NCI-H69 (cell line): ENCODE results near the gene CPSF4.
A peak's percentile ranks its signal among the peaks of the same experiment; 100 is the strongest.

Experiments used
- DNase-seq: peaks from one replicate; lab custom pipeline; 2025; lab: John Stamatoyannopoulos, UW

CPSF4 gene

GRCh38 chr7:99438573-99439480 is at the start of gene CPSF4, which contains the start of gene PTCD1:
CPSF4 (plus strand) TSS chr7:99438943; CDS start chr7:99439083, 140 bp downstream.
PTCD1 (minus strand) TSS chr7:99438798; CDS start chr7:99435242, 3,556 bp downstream.
- DNase-seq, result peak; percentile 97

GRCh38 chr7:99389772-99390171 is 49.0 kb upstream of the CPSF4 start:
- no peak for DNase-seq

- peak; percentile 20 for DNase-seq
Observed at GRCh38 chr7:99390941-99391602, 47.7 kb upstream of the CPSF4 start.

- peak; percentile 50 for DNase-seq
Observed at GRCh38 chr7:99392046-99392445, 46.7 kb upstream of the CPSF4 start.

GRCh38 chr7:99392659-99393354 is 45.9 kb upstream of the CPSF4 start:
- DNase-seq, result peak; percentile 94

- peak; percentile 85 for DNase-seq
Observed at GRCh38 chr7:99393355-99394187, 45.2 kb upstream of the CPSF4 start.

GRCh38 chr7:99394188-99394502 is 44.6 kb upstream of the CPSF4 start:
- no peak for DNase-seq

- no peak for DNase-seq
Observed at GRCh38 chr7:99395616-99396327, 43.0 kb upstream of the CPSF4 start.

GRCh38 chr7:99396418-99397296 is 42.1 kb upstream of the CPSF4 start:
- DNase-seq, result no peak

GRCh38 chr7:99397297-99397983 is 41.3 kb upstream of the CPSF4 start:
- no peak for DNase-seq

GRCh38 chr7:99398891-99399445 is 39.8 kb upstream of the CPSF4 start:
- no peak for DNase-seq

GRCh38 chr7:99399597-99399996 is 39.1 kb upstream of the CPSF4 start:
- no peak for DNase-seq

GRCh38 chr7:99402854-99403253 is 35.9 kb upstream of the CPSF4 start:
- no peak for DNase-seq

- DNase-seq, result no peak
Observed at GRCh38 chr7:99403764-99404163, 35.0 kb upstream of the CPSF4 start.

GRCh38 chr7:99404235-99404976 is 34.3 kb upstream of the CPSF4 start:
- no peak for DNase-seq

- DNase-seq, result no peak
Observed at GRCh38 chr7:99404977-99405320, 33.8 kb upstream of the CPSF4 start.

- DNase-seq, result peak; percentile 70
Observed at GRCh38 chr7:99406557-99406956, 32.2 kb upstream of the CPSF4 start.

- peak; percentile 59 for DNase-seq
Observed at GRCh38 chr7:99407872-99408378, 30.8 kb upstream of the CPSF4 start.
